ENCODE results near the gene PUM2.
"Not testable (repeated sequence)": the region's sequence is repeated elsewhere in the genome, so short reads cannot be mapped to it uniquely, and the experiment has no call there.

The PUM2 gene

DNA sequence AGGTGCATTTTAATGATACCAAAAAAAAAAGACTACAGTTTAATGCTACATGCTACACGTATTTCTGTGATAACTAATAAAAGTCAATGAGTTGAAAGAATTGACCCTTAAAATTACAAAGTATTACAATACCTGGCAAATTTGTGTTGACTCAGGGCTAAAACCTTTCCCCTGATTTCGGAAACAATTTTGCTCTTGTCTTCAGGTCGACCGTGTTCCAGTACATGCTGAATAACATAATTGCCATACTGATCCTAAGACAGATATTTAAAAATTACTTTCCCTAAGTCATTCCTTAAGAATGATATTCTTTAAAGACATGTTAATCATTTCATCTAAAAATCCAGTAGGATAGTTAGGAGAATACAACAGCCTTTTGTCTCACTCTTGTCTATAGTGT is 95.9 kb downstream of the PUM2 start:
- DNase-seq (ENCODE audit: low spot score): no peak
- in situ Hi-C loops (cut with MboI; ENCODE audit: low sequenced_read_pairs, unreplicated experiment): no loop called here
- TF ChIP-seq, protein P1, sequence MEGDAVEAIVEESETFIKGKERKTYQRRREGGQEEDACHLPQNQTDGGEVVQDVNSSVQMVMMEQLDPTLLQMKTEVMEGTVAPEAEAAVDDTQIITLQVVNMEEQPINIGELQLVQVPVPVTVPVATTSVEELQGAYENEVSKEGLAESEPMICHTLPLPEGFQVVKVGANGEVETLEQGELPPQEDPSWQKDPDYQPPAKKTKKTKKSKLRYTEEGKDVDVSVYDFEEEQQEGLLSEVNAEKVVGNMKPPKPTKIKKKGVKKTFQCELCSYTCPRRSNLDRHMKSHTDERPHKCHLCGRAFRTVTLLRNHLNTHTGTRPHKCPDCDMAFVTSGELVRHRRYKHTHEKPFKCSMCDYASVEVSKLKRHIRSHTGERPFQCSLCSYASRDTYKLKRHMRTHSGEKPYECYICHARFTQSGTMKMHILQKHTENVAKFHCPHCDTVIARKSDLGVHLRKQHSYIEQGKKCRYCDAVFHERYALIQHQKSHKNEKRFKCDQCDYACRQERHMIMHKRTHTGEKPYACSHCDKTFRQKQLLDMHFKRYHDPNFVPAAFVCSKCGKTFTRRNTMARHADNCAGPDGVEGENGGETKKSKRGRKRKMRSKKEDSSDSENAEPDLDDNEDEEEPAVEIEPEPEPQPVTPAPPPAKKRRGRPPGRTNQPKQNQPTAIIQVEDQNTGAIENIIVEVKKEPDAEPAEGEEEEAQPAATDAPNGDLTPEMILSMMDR (IDR thresholded peaks at IDR 0.05; ENCODE audit: borderline replicate concordance, control extremely low read depth, extremely low read depth, insufficient read depth, missing control alignments): no peak

DNA sequence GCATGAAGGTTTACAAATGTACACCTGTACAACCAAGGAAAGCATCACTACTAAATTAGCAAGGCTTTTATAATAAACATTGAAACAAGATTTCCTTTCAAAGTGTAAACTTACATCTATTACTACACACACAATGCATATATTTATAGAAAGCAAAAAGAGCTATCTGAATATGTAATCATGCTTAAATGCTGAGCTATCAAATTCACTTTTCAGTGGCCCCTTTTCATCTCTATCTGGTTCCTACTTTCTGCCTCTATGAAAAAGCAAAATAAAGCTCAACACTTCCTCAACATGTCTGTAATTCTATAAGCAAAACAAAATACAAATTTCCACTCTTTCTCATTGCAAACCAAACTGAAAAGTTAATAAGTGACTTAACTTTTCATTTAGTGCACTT is 100.2 kb downstream of the PUM2 start:
- in situ Hi-C loops (cut with MboI; ENCODE audit: low sequenced_read_pairs, unreplicated experiment): no loop called here
- DNase-seq (ENCODE audit: low spot score): no peak
- TF ChIP-seq, protein P1 (IDR thresholded peaks at IDR 0.05; ENCODE audit: borderline replicate concordance, control extremely low read depth, extremely low read depth, insufficient read depth, missing control alignments): no peak

DNA sequence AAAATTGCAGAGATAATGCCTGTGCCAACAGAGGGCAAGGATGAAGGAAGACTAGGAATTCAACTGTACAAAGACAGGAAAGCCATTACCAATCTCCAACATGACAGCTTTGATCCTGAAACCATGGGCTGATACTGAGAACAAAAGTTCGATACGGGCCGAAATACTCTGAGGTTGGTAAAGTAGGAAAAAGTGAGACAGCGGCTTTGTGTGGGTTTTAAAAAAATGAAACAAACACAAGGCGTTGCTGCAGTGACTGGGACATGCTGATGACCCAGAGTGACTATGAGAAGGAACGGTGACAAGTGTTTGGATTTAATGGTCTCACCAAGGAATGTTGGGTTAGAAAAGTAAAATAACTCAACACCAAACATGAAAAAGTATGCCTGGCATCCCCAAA is 101.5 kb downstream of the PUM2 start:
- TF ChIP-seq, protein P1 (IDR thresholded peaks at IDR 0.05; ENCODE audit: borderline replicate concordance, control extremely low read depth, extremely low read depth, insufficient read depth, missing control alignments): no peak
- DNase-seq (ENCODE audit: low spot score): no peak
- in situ Hi-C loops (cut with MboI; ENCODE audit: low sequenced_read_pairs, unreplicated experiment): loop anchor here (25.0 kb wide), 1 partner anchor 388 kb away; no protein-coding TSS in a partner anchor

GRCh38 chr2:20247084-20247483 is 103.6 kb downstream of the PUM2 start:
- DNase-seq (ENCODE audit: low spot score): no peak
- in situ Hi-C loops (cut with MboI; ENCODE audit: low sequenced_read_pairs, unreplicated experiment): loop anchor here (25.0 kb wide), 1 partner anchor 390 kb away; no protein-coding TSS in a partner anchor
- TF ChIP-seq, protein P1 (IDR thresholded peaks at IDR 0.05; ENCODE audit: borderline replicate concordance, control extremely low read depth, extremely low read depth, insufficient read depth, missing control alignments): no peak

- not testable (repeated sequence) for DNase-seq (ENCODE audit: low spot score)
- in situ Hi-C loops (cut with MboI; ENCODE audit: low sequenced_read_pairs, unreplicated experiment): loop anchor here (25.0 kb wide), 1 partner anchor 394 kb away; no protein-coding TSS in a partner anchor
These were observed 107.0 kb downstream of the PUM2 start for GRCh38 chr2:20243637-20244036.

DNA sequence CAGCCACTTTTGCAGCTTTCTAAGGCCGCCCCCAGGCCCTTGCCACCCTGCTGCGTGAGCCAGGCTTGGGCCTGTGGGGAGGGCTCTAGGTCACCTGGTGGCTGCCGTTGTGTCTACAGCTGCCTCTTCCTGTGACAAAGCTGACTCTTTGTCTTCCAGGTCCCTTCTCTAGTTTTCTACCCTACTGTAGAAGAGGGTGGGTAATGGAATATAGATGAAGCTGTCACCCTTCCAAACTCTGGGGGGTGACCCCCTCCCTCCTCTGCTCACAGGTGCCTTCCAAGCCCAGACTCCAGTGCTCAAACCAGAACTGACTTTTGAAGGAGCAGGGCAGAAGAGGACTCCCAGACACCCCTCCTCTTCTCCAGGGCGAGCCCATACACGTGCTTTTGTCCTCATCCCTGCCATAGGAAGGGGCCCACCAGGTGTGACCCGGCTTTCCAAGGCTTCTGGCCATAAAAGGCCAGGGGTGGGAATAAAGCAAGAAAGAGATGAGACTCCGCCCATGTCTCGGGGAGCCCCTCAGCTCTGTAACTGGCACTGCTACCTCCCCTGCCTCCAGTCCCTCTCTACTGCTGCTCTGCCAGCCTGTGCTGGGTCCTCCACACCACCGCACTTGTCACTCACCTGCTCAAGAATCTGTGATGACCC is 107.8 kb downstream of the PUM2 start:
- in situ Hi-C loops (cut with MboI; ENCODE audit: low sequenced_read_pairs, unreplicated experiment): loop anchor here (25.0 kb wide), 1 partner anchor 394 kb away; no protein-coding TSS in a partner anchor
- DNase-seq (ENCODE audit: low spot score): no peak
- TF ChIP-seq, protein P1 (IDR thresholded peaks at IDR 0.05; ENCODE audit: borderline replicate concordance, control extremely low read depth, extremely low read depth, insufficient read depth, missing control alignments): no peak

DNA sequence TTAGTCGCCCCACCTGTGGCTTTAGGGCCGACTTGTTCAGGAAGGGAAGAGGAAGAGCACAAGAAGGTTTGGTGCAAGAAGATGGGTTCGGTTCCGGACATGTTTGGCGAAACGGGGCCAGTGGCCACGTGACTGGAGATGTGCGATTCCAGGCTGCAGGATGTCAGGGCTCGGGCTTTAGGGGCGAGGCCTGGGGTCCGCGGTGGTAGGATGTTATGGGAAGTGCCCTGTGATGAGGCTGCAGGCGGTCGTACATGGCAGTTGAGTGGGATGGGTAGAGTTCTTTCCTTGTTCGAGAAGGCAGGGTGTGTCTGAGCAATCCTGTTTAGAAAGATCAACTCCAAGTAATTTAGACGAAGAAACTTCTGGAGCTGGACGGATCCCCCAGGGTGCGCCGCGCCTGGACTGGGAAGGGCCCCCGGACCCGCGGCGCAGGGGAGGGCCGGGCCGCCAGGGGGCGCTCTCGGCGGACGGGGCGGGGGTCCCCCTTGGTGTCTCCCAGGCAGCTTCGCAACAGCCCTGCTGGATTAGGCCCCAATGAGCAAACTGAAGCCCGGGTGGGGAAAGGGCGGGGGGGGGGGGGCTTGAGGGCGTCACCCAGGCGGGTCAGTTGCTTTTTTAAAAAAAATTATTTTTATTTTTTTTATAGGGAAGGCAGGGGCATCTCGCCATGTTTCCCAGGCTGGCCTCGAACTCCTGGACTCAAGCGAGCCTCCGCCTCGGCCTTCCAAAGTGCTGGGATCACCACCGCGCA is 108.5 kb downstream of the PUM2 start:
- TF ChIP-seq, protein P1 (IDR thresholded peaks at IDR 0.05; ENCODE audit: borderline replicate concordance, control extremely low read depth, extremely low read depth, insufficient read depth, missing control alignments): peak; percentile 54
- peak; percentile 84 for DNase-seq (ENCODE audit: low spot score)
- in situ Hi-C loops (cut with MboI; ENCODE audit: low sequenced_read_pairs, unreplicated experiment): loop anchor here (25.0 kb wide), 1 partner anchor 395 kb away; no protein-coding TSS in a partner anchor

GRCh38 chr2:20240291-20240690 is 110.4 kb downstream of the PUM2 start:
- in situ Hi-C loops (cut with MboI; ENCODE audit: low sequenced_read_pairs, unreplicated experiment): loop anchor here (25.0 kb wide), 1 partner anchor 397 kb away; no protein-coding TSS in a partner anchor

More at GRCh38 chr2:20240291-20240690, 110.4 kb downstream of the PUM2 start:
- DNase-seq (ENCODE audit: low spot score): not testable (repeated sequence)

Data from GM13976 (cell line).